Measurements from ENCODE around the gene TP73.

DNA sequence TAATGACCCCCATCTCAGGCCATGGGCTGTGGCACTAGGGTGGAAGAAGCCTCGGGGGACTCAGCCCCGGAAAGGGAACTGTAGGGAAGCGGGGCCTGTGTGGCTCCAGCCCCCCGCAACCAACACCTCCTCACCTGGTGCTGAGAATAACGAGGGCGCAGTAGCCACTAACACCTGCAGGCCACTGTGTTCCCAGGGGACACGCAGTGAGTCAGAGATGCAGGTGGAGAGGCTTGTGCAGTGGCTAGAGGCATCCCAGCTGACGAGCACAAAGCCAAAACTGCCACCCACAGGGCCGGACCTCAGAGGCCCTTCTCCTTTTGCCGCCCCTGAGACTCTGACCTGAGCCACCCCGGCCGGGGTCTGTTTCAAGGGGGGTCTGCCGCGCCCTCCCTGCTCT lies 66.4 kb downstream of the TP73 start:
- TF ChIP-seq PATZ1 (CRISPR knock-in tag; IDR thresholded peaks at IDR 0.05; ENCODE audit: borderline replicate concordance) (no peak), ARNTL (CRISPR knock-in tag; IDR thresholded peaks at IDR 0.05; ENCODE audit: borderline replicate concordance, low read depth) (no peak), ZFP3 (CRISPR knock-in tag; IDR thresholded peaks at IDR 0.05) (no peak), ESRRG (CRISPR knock-in tag; IDR thresholded peaks at IDR 0.05) (no peak), GLIS3 (CRISPR knock-in tag; IDR thresholded peaks at IDR 0.05) (no peak), ZNF70 (CRISPR knock-in tag; IDR thresholded peaks at IDR 0.05) (no peak), OSR1 (CRISPR knock-in tag; IDR thresholded peaks at IDR 0.05) (no peak), ZC3H10 (CRISPR knock-in tag; IDR thresholded peaks at IDR 0.05) (no peak)

Measured in SK-N-SH treated with all-trans-retinoic acid at 6 μM for 48 hours (cell line).